ENCODE measurements around the gene C10orf90.

Gene C10orf90

GRCh38 chr10:126520751-126521317 is 149.7 kb downstream of the C10orf90 start:
- DNase-seq, result no peak

GRCh38 chr10:126519992-126520391 is 150.5 kb downstream of the C10orf90 start:
- no peak for TF ChIP-seq CTCF (IDR thresholded peaks at IDR 0.05; ENCODE audit: low read depth, low read length)
- Histone ChIP-seq H3K27ac (no peak overlapping the region), H3K9me3 (ENCODE audit: severe bottlenecking) (no peaks in the 10 kb centered on the region), H3K36me3 (no peaks in the 10 kb centered on the region), H3K4me3 (ENCODE audit: low read depth, low read length) (no peak overlapping the region), H3K27me3 (ENCODE audit: insufficient read depth, low read depth, severe bottlenecking) (no peaks in the 10 kb centered on the region)
- DNase-seq, result no peak

More at GRCh38 chr10:126520751-126521317, 149.7 kb downstream of the C10orf90 start:
- Histone ChIP-seq H3K4me3 (ENCODE audit: low read depth, low read length) (no peak overlapping the region), H3K36me3 (no peaks in the 10 kb centered on the region), H3K27me3 (ENCODE audit: insufficient read depth, low read depth, severe bottlenecking) (no peaks in the 10 kb centered on the region), H3K27ac (no peak overlapping the region), H3K9me3 (ENCODE audit: severe bottlenecking) (no peaks in the 10 kb centered on the region)
- TF ChIP-seq CTCF (IDR thresholded peaks at IDR 0.05; ENCODE audit: low read depth, low read length), result no peak

DNA sequence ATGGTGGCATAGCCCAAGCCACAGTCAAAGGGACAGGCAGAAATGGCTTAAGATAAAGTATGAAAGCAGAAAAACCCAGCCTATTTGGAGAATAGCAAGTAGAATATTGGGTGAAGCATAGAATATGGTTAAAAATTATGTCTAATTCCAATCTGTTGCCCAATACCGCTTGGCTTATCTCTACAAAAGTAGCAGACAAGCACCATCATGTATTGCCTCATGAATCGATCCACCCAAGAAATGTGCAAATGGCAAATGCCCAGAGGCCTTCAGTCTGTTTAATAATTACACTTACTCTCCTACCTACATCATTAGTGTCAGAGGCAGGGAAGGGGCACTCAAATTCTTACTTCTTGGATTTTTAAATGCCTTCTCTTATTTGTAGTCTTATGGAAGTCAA is 151.3 kb downstream of the C10orf90 start:
- DNase-seq, result no peak
- TF ChIP-seq CTCF (IDR thresholded peaks at IDR 0.05; ENCODE audit: low read depth, low read length), result no peak
- Histone ChIP-seq H3K27ac (no peak overlapping the region), H3K9me3 (ENCODE audit: severe bottlenecking) (no peaks in the 10 kb centered on the region), H3K4me3 (ENCODE audit: low read depth, low read length) (no peak overlapping the region), H3K27me3 (ENCODE audit: insufficient read depth, low read depth, severe bottlenecking) (no peaks in the 10 kb centered on the region), H3K36me3 (no peaks in the 10 kb centered on the region)

GRCh38 chr10:126518218-126519080 is 152.0 kb downstream of the C10orf90 start:
- H3K36me3 ChIP-seq, result no peaks in the 10 kb centered on the region
- DNase-seq, result no peak
- H3K27ac ChIP-seq, result no peak overlapping the region
- no peak for TF ChIP-seq CTCF (IDR thresholded peaks at IDR 0.05; ENCODE audit: low read depth, low read length)
- H3K4me3 ChIP-seq (ENCODE audit: low read depth, low read length), result no peak overlapping the region
- no peaks in the 10 kb centered on the region for H3K27me3 ChIP-seq (ENCODE audit: insufficient read depth, low read depth, severe bottlenecking)
- no peaks in the 10 kb centered on the region for H3K9me3 ChIP-seq (ENCODE audit: severe bottlenecking)

DNA sequence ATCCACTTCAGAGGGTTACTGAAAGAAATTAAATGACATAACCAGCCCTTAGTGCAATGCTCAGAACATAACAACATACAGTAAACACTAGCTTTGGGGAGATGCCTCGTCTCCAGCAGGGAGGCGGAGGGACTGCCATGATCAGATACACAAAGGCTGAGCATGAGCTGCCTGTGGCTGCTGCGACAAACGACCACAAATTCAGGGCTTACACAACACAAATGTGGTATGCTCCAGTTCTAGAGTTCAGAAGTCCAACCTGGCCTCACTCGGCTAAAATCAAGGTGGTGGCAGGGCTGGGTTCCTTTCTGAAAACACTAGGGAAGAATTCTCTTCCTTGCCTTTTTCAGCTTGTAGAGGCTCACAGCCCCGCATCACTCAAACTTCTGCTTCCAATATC is 154.0 kb downstream of the C10orf90 start:
- no peak for DNase-seq
- Histone ChIP-seq H3K36me3 (no peaks in the 10 kb centered on the region), H3K27ac (no peak overlapping the region)

More for the DNA sequence above, 154.0 kb downstream of the C10orf90 start:
- no peak for TF ChIP-seq CTCF (IDR thresholded peaks at IDR 0.05; ENCODE audit: low read depth, low read length)
- no peaks in the 10 kb centered on the region for H3K9me3 ChIP-seq (ENCODE audit: severe bottlenecking)
- no peaks in the 10 kb centered on the region for H3K27me3 ChIP-seq (ENCODE audit: insufficient read depth, low read depth, severe bottlenecking)
- no peak overlapping the region for H3K4me3 ChIP-seq (ENCODE audit: low read depth, low read length)
